Naive thymus-derived CD4-positive, alpha-beta T cell (primary cell): ENCODE measurements around the gene DCST1. TPM values are rescaled to one million over a fixed set of nuclear protein-coding genes. Genes with fewer than 3 reads are reported as not detected.

Experiments
- ATAC-seq: fragments of 150-1000 bp; cut with Tn5 transposase; 2 replicates; pipeline ENCODE4 v1.10.0; 2021; ENCODE audit warnings: mild to moderate bottlenecking, moderate library complexity
- CTCF ChIA-PET: fragments of 350-600 bp; sonication (Branson Sonifier 250); formaldehyde crosslinking; loops from one replicate; lab custom pipeline; 2021; ENCODE audit warnings: antibody characterized with exemption; lab: Charles Lee
- POLR2A ChIA-PET: fragments of 350-600 bp; sonication (Branson Sonifier 250); formaldehyde crosslinking; loops from one replicate; lab custom pipeline; 2021; ENCODE audit warnings: antibody characterized with exemption, inconsistent platforms; lab: Charles Lee
- DNase-seq, 9 donors: peaks; one replicate each; pipeline versions ENCODE4 v3.0.0 to v3.0.0-alpha.2; 2020 to 2022; ENCODE audit warnings: mixed read lengths in 1 of 9
- H3K27ac ChIP-seq: one replicate; pipeline ENCODE4 v1.7.0; 2013; ENCODE audit warnings: mild to moderate bottlenecking, low read depth, low read length, moderate library complexity
- H3K27me3 ChIP-seq, 2 donors: one replicate each; pipeline ENCODE4 v1.7.0; 2013; ENCODE audit warnings: low read length in 2 of 2, mild to moderate bottlenecking in 2 of 2, moderate library complexity in 2 of 2; ENCODE audit not compliant: control insufficient read depth in 2 of 2, insufficient read depth in 2 of 2
- H3K36me3 ChIP-seq, 3 experiments: 1 replicate in 2 of 3; 2 replicates in 1 of 3; pipeline ENCODE4 v1.7.0; 2013; ENCODE audit warnings: low read length in 3 of 3, mild to moderate bottlenecking in 3 of 3, moderate library complexity in 1 of 3; ENCODE audit not compliant: insufficient read depth in 3 of 3, control insufficient read depth in 2 of 3
- H3K4me1 ChIP-seq, 2 donors: one replicate each; pipeline ENCODE4 v1.7.0; 2013; ENCODE audit warnings: low read length in 2 of 2, mild to moderate bottlenecking in 2 of 2, moderate library complexity in 1 of 2; ENCODE audit not compliant: control insufficient read depth in 2 of 2, insufficient read depth in 2 of 2
- H3K4me3 ChIP-seq: 2 replicates; pipeline ENCODE4 v1.7.0; 2013; ENCODE audit warnings: mild to moderate bottlenecking, low read length
- H3K9me3 ChIP-seq, 3 experiments: 1 replicate in 2 of 3; 2 replicates in 1 of 3; pipeline ENCODE4 v1.7.0; 2013; ENCODE audit warnings: low read length in 3 of 3; ENCODE audit not compliant: control insufficient read depth in 2 of 3
- H3K27ac Mint-ChIP-seq, 9 donors: one replicate each; pipeline ENCODE4 v1.8.0; 2020 to 2022; ENCODE audit warnings: mixed read lengths in 9 of 9, mild to moderate bottlenecking in 8 of 9, moderate library complexity in 5 of 9, inconsistent platforms in 2 of 9
- H3K27me3 Mint-ChIP-seq, 5 donors: one replicate each; pipeline ENCODE4 v1.8.0; 2021 to 2022; ENCODE audit warnings: mixed read lengths in 5 of 5, mild to moderate bottlenecking in 1 of 5
- H3K36me3 Mint-ChIP-seq, 5 donors: one replicate each; pipeline ENCODE4 v1.8.0; 2020 to 2022; ENCODE audit warnings: mixed read lengths in 5 of 5, mild to moderate bottlenecking in 3 of 5, inconsistent platforms in 1 of 5
- H3K4me1 Mint-ChIP-seq, 7 donors: one replicate each; pipeline ENCODE4 v1.8.0; 2020 to 2022; ENCODE audit warnings: mixed read lengths in 7 of 7, mild to moderate bottlenecking in 3 of 7, inconsistent platforms in 1 of 7
- H3K4me3 Mint-ChIP-seq, 10 donors: one replicate each; pipeline ENCODE4 v1.8.0; 2020 to 2022; ENCODE audit warnings: mild to moderate bottlenecking in 10 of 10, mixed read lengths in 10 of 10, moderate library complexity in 6 of 10, inconsistent platforms in 2 of 10
- H3K9me3 Mint-ChIP-seq, 11 donors: one replicate each; pipeline ENCODE4 v1.8.0; 2020 to 2022; ENCODE audit warnings: mixed read lengths in 11 of 11, mild to moderate bottlenecking in 4 of 11, inconsistent platforms in 1 of 11, moderate library complexity in 1 of 11
- intact Hi-C, 2 donors: fragments of 100-400 bp; cut with micrococcal nuclease; formaldehyde crosslinking; loops; one replicate each; pipeline ENCODE4 v1.15.1; 2023
- polyA plus RNA-seq, 2 donors: library from polyadenylated mRNA; unstranded; fragments of 300-500 nt; fragmentation: Illumina TruSeq; gene quantifications; one replicate each; pipeline ENCODE4 v1.2.3, GENCODE V29; 2021
- total RNA-seq, 6 experiments: library from RNA in 5 of 6; stranded (reverse) in 5 of 6; gene quantifications; 1 replicate in 5 of 6; 2 replicates in 1 of 6; pipeline ENCODE4 v1.2.3 and lab custom pipeline; 2021 to 2026

DCST1 gene
- total and polyA plus RNA-seq, 7 experiments from 2014 or later: 0.19 to 0.78 (median 0.42) TPM; not detected in 4

- DNase-seq: peak; percentile 62 to 87 (median 86)
- no peaks in the 10 kb centered on the region for H3K27me3 Mint-ChIP-seq
- Histone ChIP-seq H3K36me3 (peaks cover 0 to 14% (median 0%) of the 10 kb centered on the region in 3 experiments), H3K9me3 (no peaks in the 10 kb centered on the region), H3K4me1 (peaks cover 20 to 21% of the 10 kb centered on the region in 2 donors), H3K27me3 (no peaks in the 10 kb centered on the region), H3K27ac (peak within 1 kb of the TSS; percentile 69), H3K4me3 (peak within 1 kb of the TSS; percentile 76)
- intact Hi-C loops: loop anchor here (1.0 to 10.0 kb wide), 13 partner anchors 8 to 739 kb away; partner anchors contain the start of genes ZBTB7B (in 2 of the 2), ADAR (in 1 of the 2), AQP10 (in 1 of the 2) and ATP8B2 (in 1 of the 2)
- ATAC-seq: peak; percentile 93
- peaks cover 21 to 42% (median 39%) of the 10 kb centered on the region in 7 donors for H3K4me1 Mint-ChIP-seq
- peak within 1 kb of the TSS; percentile 17 to 96 (median 83) for H3K27ac Mint-ChIP-seq
- peaks cover 0 to 10% (median 0%) of the 10 kb centered on the region in 5 donors for H3K36me3 Mint-ChIP-seq
- ChIA-PET POLR2A (interaction anchor here (0.7 to 7.8 kb wide), 10 partner anchors 8 to 83 kb away, joined by 3 to 51 read pairs (median 4); partner anchors contain the start of gene EFNA3), CTCF (interaction anchor here (0.6 to 13.9 kb wide), 13 partner anchors 10 to 109 kb away, joined by 3 to 138 read pairs (median 5); partner anchors contain the start of genes ADAM15, EFNA3, KRTCAP2 and PYGO2)
- peak within 1 kb of the TSS; percentile 85 to 99 (median 95) for H3K4me3 Mint-ChIP-seq
- no peaks in the 10 kb centered on the region for H3K9me3 Mint-ChIP-seq
Observed at GRCh38 chr1:155063550-155064110, 30.0 kb downstream of the DCST1 start, which contains the start of gene EFNA4. Gene EFNA4, plus strand, starts transcription at chr1:155063740. Its CDS starts 84 bp downstream, at chr1:155063824.

DNA sequence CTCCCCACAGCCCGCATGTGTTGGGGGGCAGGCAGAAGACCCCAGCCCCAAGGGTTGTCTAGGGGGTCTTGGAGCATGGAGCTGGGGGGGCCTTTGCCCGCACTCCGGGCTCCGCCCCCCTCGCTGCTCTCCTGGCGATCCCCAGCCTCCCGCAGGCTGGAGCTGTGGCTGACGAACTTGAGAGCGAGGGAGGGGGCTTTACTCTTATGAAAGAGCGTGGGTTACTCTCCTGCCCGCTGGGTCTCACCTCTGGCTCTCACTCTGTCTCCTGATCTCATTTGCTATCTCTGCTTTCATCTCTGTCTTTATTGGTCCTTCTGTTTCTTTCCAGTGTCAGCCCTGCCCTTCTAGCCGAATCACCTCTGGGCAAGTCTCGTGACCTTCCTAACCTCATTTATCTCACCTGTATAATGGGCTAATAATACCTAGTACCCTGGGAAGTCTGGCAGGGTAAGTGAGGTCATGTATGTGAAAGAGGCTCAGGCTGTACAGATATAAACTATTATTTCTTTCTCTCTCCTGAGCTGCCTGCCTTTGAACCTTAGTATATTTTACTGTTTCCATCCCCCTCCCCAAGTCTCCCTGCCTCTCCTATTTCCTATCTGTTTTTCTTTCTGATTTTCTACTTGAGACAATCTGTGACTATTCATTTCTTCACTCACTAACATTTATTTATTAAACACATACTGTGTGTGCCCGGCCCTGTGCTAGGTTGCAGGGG lies 30.6 kb downstream of the DCST1 start:
- ChIA-PET CTCF (interaction anchor here (0.8 to 13.9 kb wide), 7 partner anchors 11 to 109 kb away, joined by 3 to 131 read pairs (median 4); partner anchors contain the start of genes ADAM15 and EFNA3), POLR2A (interaction anchor here (1.3 to 7.8 kb wide), 5 partner anchors 10 to 20 kb away, joined by 3 to 51 read pairs (median 6); no protein-coding TSS in a partner anchor)
- Mint-ChIP-seq H3K27ac (peak overlapping the region in 8 of 9 donors; percentile 55 to 96 (median 82)), H3K27me3 (no peaks in the 10 kb centered on the region), H3K4me1 (peaks cover 21 to 42% (median 39%) of the 10 kb centered on the region in 7 donors), H3K4me3 (peak overlapping the region; percentile 77 to 99 (median 95)), H3K9me3 (no peaks in the 10 kb centered on the region), H3K36me3 (peaks cover 0 to 11% (median 0%) of the 10 kb centered on the region in 5 donors)
- Histone ChIP-seq H3K27me3 (no peaks in the 10 kb centered on the region), H3K9me3 (no peaks in the 10 kb centered on the region), H3K27ac (peak overlapping the region; percentile 69), H3K4me1 (peaks cover 20 to 21% of the 10 kb centered on the region in 2 donors), H3K36me3 (peaks cover 0 to 19% (median 0%) of the 10 kb centered on the region in 3 experiments), H3K4me3 (peak overlapping the region; percentile 76)
- peak; percentile 8 for ATAC-seq
- intact Hi-C loops: loop anchor here (5.0 to 10.0 kb wide), 7 partner anchors 62 to 739 kb away; partner anchors contain the start of genes ADAR (in 1 of the 2), AQP10 (in 1 of the 2), ATP8B2 (in 1 of the 2) and PBXIP1 (in 1 of the 2)
- peak in 3 of 9 donors; percentile 19 to 51 (median 39) for DNase-seq

GRCh38 chr1:155064832-155065429 lies 31.3 kb downstream of the DCST1 start:
- H3K27ac Mint-ChIP-seq: peak overlapping the region in 5 of 9 donors; percentile 7 to 96 (median 83)
- no peaks in the 10 kb centered on the region for H3K9me3 Mint-ChIP-seq
- H3K4me1 Mint-ChIP-seq: peaks cover 21 to 42% (median 39%) of the 10 kb centered on the region in 7 donors
- H3K9me3 ChIP-seq: no peaks in the 10 kb centered on the region
- ChIA-PET CTCF (interaction anchor here (1.1 to 13.9 kb wide), 5 partner anchors 13 to 50 kb away, joined by 3 to 131 read pairs (median 4); partner anchors contain the start of genes ADAM15 and EFNA3), POLR2A (interaction anchor here (0.5 to 7.8 kb wide), 8 partner anchors 10 to 1527 kb away, joined by 3 to 51 read pairs (median 4); partner anchors contain the start of gene NAXE)
- no peaks in the 10 kb centered on the region for H3K27me3 ChIP-seq
- H3K4me3 Mint-ChIP-seq: peak overlapping the region; percentile 77 to 99 (median 95)
- no peak for ATAC-seq
- DNase-seq: no peak
- peaks cover 0 to 21% (median 0%) of the 10 kb centered on the region in 3 experiments for H3K36me3 ChIP-seq
- H3K4me3 ChIP-seq: no peak overlapping the region
- no peaks in the 10 kb centered on the region for H3K27me3 Mint-ChIP-seq
- peaks cover 0 to 11% (median 0%) of the 10 kb centered on the region in 5 donors for H3K36me3 Mint-ChIP-seq
- H3K4me1 ChIP-seq: peaks cover 20 to 21% of the 10 kb centered on the region in 2 donors
- no peak overlapping the region for H3K27ac ChIP-seq
- intact Hi-C loops: loop anchor here (5.0 to 10.0 kb wide), 7 partner anchors 63 to 740 kb away; partner anchors contain the start of genes ADAR (in 1 of the 2), AQP10 (in 1 of the 2), ATP8B2 (in 1 of the 2) and PBXIP1 (in 1 of the 2)

DNA sequence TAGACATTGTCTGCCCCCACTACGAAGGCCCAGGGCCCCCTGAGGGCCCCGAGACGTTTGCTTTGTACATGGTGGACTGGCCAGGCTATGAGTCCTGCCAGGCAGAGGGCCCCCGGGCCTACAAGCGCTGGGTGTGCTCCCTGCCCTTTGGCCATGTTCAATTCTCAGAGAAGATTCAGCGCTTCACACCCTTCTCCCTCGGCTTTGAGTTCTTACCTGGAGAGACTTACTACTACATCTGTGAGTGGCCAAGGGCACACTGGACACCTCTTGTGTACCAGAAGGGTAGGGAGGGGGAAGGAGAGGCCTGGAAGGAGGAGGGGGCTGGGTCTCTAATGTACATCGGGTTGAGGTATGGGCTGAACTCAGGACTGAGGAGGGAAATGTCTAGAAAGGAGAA lies 33.2 kb downstream of the DCST1 start:
- intact Hi-C loops: loop anchor here (10.0 kb wide), 2 partner anchors 402 to 742 kb away; partner anchors contain the start of genes AQP10 (in 1 of the 2) and ATP8B2 (in 1 of the 2)
- Mint-ChIP-seq H3K27me3 (peaks cover 0 to 4% (median 0%) of the 10 kb centered on the region in 5 donors), H3K27ac (no peak overlapping the region), H3K36me3 (peaks cover 0 to 11% (median 0%) of the 10 kb centered on the region in 5 donors), H3K4me3 (peak overlapping the region in 1 of 10 donors; percentile 8), H3K9me3 (no peaks in the 10 kb centered on the region), H3K4me1 (peaks cover 21 to 49% (median 43%) of the 10 kb centered on the region in 7 donors)
- ChIA-PET POLR2A (interaction anchor here (1.0 to 7.8 kb wide), 2 partner anchors 11 to 18 kb away, joined by 3 to 51 read pairs; no protein-coding TSS in a partner anchor), CTCF (interaction anchor here (8.2 to 13.9 kb wide), 2 partner anchors 11 to 18 kb away, joined by 52 to 131 read pairs; partner anchors contain the start of gene EFNA3)
- H3K36me3 ChIP-seq: peaks cover 0 to 21% (median 0%) of the 10 kb centered on the region in 3 experiments
- H3K27ac ChIP-seq: no peak overlapping the region
- ATAC-seq (no peak), DNase-seq (no peak)
- peaks cover 21 to 24% of the 10 kb centered on the region in 2 donors for H3K4me1 ChIP-seq
- no peaks in the 10 kb centered on the region for H3K27me3 ChIP-seq
- H3K9me3 ChIP-seq: no peaks in the 10 kb centered on the region
- no peak overlapping the region for H3K4me3 ChIP-seq

GRCh38 chr1:155068599-155068998 lies 35.0 kb downstream of the DCST1 start:
- Mint-ChIP-seq H3K27me3 (peaks cover 0 to 9% (median 0%) of the 10 kb centered on the region in 5 donors), H3K9me3 (no peaks in the 10 kb centered on the region), H3K4me1 (peaks cover 24 to 49% (median 45%) of the 10 kb centered on the region in 7 donors), H3K4me3 (peak overlapping the region in 3 of 10 donors; percentile 7 to 36 (median 17)), H3K27ac (peak overlapping the region in 2 of 9 donors; percentile 58 to 81), H3K36me3 (peaks cover 0 to 11% (median 0%) of the 10 kb centered on the region in 5 donors)
- H3K27me3 ChIP-seq: no peaks in the 10 kb centered on the region
- no peak overlapping the region for H3K4me3 ChIP-seq
- H3K36me3 ChIP-seq: peaks cover 0 to 21% (median 0%) of the 10 kb centered on the region in 3 experiments
- peaks cover 12 to 18% of the 10 kb centered on the region in 2 donors for H3K4me1 ChIP-seq
- no peaks in the 10 kb centered on the region for H3K9me3 ChIP-seq
- ATAC-seq (no peak), DNase-seq (no peak)
- intact Hi-C loops: loop anchor here (10.0 kb wide), 2 partner anchors 404 to 744 kb away; partner anchors contain the start of genes AQP10 (in 1 of the 2) and ATP8B2 (in 1 of the 2)
- H3K27ac ChIP-seq: no peak overlapping the region
- ChIA-PET POLR2A (interaction anchor here (0.8 to 7.8 kb wide), 2 partner anchors 13 to 16 kb away, joined by 3 to 51 read pairs; no protein-coding TSS in a partner anchor), CTCF (interaction anchor here (0.8 to 13.9 kb wide), 3 partner anchors 9 to 23 kb away, joined by 3 to 131 read pairs (median 5); no protein-coding TSS in a partner anchor)
